HG03575 (cell line): ENCODE data around the gene EDN3.

Source experiments
- ATAC-seq: cut with Tn5 transposase; IDR thresholded peaks from one replicate; pipeline ENCODE4 v1.9.1; 2021; ENCODE audit not compliant: unreplicated experiment, insufficient number of reproducible peaks, low FRiP score; ENCODE audit errors: extremely low read depth

The EDN3 gene, protein sequence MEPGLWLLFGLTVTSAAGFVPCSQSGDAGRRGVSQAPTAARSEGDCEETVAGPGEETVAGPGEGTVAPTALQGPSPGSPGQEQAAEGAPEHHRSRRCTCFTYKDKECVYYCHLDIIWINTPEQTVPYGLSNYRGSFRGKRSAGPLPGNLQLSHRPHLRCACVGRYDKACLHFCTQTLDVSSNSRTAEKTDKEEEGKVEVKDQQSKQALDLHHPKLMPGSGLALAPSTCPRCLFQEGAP

DNA sequence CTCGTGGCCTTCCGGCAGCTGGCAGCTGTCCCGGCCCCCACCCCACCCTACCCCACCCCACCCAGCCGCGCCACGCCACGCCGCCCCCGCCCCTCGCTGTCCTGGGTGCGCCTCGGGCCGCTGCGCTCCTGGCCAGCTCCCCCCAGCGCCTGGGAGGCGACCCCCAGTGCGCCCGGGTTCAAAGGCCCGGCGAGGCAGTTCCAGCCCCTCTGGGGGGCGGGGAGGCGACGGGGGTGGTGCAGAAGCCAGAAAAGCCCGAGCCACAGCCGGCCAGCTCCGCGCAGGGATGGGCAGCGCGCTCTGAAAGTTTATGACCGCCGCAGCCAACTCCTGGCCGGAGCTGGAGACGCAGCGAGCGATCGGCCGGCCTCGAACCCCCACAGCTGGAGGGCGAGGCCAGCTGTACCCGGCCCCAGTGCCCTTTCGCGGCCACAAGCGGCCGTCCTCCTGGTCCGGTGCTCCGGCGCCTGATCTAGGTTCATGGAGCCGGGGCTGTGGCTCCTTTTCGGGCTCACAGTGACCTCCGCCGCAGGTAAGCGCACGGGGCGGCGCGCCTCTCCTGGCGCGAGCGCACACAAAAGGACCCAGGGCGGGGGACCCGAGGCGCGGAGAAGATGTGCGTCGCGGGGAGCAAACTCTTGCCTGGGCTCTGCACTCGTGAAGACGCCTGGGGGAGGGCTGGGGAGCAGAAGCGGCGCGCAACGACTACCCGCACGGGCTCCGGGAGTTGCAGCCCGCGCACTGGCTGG, at the start of gene EDN3:
EDN3 (plus strand) TSS at position 279 of the 749 bp plus-strand sequence; CDS start at position 481, 202 bp downstream.
- no peak for ATAC-seq

DNA sequence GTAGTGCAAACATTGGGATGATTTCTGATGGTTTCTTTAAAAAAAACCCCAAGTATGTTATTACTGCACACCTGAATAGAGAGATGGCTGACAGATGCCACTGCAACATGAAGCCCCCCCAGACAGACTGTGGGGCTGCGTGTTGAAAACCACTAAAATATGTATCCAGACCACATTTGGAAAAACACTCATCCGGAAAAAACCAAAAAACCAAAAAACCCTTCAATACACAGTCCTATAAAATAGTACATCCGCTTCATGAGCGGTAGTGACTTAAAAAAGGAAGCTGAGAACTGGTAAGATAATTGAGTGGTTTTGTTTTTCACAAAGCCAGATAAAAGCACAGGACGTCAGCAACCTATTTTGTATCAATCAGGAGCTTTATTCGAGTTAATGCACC, 47.1 kb upstream of the EDN3 start:
- ATAC-seq, result no peak

DNA sequence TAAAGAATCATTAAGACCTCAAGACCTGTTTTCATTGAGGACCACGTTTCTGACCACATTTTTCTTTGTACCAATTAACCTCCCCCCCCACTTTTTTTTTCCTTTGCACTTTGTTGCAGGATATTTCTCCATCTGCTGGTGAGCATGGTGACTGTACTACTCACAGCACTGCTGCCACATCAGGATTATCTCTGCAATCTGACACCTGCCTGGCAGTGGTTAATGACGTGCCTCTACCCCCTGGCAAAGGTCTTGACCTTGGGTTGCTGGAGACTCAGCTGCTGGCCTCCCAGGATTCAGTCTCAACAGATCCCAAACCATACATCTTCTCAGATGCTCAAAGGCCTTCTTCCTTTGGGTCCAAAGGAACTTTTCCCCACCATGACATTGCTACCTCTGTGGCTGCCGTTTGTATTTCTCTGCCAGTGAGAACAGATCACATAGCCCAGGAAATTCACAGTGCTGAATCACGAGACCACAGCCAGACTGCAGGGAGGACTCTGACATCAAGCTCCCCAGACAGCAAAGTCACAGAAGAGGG, 46.6 kb upstream of the EDN3 start:
- no peak for ATAC-seq

DNA sequence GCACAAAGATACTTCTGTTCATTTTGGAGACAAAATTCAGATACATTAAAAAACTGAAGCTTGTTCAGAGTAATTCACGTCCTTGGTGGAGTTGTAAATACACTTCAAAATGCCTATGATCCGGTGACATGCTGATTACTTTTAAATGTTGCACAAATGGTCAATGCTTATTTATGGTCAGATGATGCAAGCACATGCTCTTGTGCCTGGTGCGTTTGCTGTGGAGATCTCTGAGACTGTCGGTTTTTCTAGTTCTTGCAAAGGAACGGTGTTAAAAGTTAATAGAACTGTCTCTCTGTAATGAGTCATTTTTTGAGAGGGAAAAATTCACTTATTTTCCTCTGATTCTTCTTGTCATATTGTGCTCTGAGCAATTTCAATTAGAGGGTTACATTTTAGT, 45.2 kb upstream of the EDN3 start:
- ATAC-seq, result no peak

DNA sequence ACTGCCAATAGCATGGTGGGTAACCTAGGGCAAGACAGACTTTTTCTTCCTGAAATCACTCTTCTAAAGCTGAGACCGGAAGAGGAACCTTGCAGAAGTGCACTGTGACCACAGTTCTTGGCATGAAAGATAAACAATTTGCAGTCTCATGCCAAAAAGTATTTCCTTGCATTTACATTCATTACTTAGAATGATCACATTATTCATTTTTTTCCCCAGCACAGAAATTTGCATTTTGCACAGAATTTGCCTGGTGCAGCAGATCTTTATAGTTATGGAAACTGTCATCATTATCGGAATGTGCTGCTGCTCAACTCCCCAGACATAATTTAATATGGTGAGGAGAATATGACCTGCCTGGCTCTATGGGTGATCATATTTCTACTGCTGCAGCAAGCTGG, 42.2 kb upstream of the EDN3 start:
- ATAC-seq, result no peak

DNA sequence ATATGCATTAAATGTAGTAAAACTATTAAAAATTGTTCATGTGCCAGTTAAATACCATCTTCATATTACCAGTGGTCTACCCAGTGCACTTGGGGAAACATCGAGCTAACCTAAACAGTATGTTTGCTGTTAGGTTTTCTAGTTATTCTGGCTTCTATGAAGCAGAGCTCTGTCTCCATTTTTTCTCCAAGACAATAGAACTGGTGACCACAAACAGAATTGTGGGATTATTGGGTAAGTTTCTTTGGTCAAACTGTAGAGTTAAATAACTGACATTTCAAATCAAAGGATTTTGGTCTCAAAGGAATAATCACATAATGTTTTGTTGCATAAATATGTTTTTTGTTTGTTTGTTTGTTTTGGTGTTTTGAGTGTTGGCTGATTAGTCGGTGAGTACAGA, 40.5 kb upstream of the EDN3 start:
- ATAC-seq, result no peak

DNA sequence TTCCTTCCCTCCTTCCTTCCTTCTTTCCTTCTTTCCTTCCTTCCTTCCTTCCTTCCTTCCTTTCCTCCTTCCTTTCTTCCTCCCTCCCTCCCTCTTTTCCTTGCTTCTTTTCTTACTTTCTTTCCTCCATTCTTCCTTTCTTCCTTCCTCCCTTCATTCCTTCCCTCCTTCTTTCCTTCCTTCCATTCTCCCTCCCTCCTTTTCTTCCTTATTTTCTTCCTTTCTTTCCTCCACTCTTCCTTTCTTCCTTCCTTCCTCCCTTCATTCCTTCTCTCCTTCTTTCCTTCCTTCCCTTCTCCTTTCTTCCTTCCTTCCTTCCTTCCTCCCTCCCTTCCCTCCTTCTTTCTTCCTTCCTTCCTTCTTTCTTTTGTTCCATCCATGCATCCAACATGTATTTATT, 35.1 kb upstream of the EDN3 start:
- ATAC-seq, result no peak

DNA sequence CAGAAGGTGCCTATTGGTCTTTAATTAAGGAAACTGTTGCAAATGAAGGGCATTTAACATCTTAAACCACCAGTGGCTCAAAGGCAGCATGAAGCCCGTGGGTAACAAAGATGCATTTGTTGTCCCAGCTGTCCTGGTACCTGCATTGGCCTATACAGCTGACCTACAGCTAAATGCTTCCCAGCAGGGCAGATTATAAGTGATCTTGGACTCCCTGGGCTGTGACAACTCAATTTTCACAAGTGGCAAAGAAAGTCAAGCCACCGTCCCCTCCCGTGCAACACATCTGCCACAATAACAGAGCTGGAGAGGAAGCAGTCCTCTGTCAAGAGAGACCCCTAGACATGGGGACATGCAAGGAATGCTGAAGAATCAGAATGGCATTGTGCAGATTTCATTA, 31.5 kb upstream of the EDN3 start:
- ATAC-seq, result no peak

DNA sequence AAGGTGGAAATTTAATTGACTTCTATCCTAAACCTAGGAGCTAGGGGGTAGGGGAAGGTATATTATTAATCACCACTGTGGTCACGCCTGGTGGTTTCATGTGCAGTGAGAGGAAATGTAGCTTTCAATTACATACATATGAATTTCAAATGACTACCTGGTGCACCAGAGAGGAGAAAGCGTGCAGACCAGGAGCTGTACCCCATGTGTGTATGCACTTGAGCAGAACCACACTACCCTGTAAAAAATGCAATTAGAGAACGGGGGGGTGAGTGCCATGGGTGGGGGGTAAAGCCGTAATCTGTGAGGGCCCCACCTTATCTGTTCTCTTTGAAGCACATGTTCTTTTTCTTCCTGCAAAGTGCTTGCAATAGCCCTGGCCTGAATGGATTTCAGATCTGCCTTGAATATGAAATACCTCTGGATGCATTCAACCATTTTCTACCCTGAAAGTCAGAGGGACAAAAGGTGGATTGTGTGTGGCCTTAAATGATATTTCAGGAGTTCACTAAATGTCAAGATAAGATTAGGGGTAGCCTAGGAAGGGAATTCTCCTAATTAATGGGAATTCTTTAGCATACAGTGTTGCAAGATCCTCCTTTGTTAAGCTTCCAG, 30.9 kb upstream of the EDN3 start:
- no peak for ATAC-seq

DNA sequence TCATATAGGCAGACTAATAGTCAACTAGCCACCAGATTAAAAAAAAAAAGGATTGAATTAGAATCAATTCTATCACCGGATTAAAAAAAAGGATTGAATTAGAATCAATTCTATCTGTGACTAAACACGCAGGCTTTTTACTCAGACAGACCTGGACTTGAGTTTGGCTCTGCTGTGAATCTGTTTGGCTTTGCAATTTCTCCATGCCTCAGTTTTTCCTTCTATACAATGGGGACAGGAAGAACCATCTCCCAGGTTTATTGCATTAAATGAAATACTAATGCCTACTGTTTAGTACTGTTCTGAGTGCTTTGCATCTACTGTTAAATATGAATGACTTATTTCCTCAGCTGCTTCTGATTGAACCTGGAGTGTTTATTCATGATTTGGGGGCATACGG, 30.0 kb upstream of the EDN3 start:
- ATAC-seq, result no peak

DNA sequence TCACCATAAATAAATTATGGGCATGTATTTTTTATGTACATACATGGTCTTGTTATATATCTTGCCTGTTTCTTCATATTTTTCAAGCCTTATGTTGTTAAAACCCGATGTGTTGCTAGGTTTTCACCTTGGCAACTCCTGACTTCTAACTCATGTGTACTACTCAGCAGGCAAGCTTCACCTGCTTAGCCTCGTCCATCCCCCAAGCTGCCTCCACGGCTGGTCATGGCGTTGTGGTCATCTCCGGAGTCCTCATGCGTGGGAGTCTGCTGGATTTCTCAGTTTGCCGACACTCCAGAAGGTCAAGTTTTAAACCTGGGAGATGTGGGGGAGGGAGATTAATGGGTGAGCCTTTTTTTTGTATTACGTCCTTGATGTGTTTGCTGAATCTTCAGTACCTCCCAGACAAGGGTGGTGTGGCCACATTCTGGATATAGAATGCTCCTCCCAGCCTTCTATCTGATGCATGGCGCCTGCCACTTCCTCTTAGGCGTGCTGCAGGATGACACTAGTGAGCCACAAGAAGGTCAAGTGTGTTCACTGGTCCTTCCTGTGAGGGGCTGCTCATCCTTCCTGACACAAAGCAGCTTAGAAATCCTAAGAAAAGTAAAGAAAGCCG, 26.6 kb upstream of the EDN3 start:
- ATAC-seq, result no peak

DNA sequence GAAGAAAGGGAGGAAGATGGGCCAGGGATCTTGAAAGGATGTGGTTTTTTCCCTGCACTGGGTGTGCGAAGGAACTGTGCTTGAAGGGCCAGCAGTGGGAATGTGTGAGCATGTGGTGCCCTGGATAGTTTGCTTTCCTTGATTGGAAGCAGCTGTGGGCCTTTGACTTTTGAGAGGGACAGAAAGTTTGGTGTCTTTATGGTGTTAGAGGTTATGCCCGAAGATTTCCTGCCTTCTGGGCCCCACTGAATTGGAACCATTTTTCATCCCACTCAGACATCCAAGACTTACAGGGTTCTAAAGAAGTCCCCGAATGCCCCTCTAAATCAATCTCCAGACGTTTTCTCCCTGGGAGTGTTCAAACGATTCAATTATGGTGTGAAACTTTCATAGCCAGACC, 23.5 kb upstream of the EDN3 start:
- ATAC-seq, result no peak

DNA sequence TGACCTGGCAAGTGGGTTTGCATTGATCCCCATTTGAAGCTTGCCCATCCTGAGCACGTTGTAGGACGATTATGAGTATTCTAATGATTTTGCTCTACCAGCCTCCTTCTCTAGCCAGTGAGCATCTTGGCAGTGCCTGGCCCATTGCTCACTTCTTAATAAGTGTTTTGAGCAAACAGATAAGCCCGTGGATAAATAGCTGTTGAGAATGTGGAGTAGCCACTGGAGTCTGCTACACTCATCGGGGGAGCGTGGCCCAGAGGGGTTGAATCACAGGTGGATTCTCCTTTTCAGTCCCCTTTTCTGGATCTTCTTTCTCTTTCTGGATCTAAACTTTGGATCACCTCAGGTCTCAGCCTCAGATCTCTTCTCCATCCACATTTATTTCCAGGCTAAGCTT, 15.9 kb upstream of the EDN3 start:
- no peak for ATAC-seq

DNA sequence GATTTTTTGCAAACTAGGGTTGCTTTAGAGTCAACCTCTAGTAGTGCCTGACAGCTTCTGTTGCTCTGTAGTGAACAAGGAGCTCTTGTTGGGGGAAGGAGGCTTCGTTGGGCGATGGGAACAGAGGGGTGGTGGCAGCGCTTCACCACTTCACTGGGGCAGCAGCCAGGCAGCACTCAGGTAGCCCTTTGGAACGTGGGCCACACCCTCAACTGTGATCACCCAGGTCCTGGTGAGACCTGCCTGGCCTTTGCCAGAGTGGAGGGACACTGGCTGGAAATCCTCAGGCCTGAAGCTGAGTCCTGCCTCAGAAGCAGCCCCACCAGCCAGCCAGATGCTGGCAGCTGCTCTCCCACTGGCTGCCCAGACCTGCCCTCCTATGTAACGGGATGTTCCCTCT, 10.4 kb upstream of the EDN3 start:
- no peak for ATAC-seq

DNA sequence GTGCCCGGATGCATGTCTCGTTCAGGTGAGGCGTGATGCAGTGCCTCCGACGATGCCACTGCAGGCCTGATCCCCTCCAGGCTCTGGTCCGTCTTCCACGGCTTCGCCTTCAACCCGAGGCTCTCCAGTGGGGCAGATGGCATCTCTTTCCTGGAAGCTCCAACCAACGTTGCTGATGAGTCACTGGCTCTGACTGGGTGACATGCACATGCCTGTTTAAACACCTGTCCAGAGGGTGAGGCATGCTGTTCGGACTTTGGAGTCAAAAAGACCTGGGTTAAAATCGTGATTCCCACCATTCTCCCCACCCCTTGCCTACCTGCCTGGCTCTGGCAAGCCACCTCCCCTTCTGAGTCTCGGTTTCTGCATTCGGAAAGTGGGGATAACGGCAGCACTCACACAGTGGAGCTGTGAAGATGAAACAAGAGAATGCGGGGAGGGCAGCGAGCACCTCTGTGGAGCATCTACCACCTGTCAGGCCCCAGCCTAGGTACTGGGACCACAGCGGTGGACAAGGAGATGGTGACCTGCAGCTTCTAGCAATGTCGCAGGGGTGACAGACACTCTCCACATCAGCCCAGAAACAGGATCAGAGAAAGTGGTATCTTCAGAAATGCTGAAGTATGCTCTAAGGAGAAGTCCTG, 8.5 kb upstream of the EDN3 start:
- no peak for ATAC-seq

DNA sequence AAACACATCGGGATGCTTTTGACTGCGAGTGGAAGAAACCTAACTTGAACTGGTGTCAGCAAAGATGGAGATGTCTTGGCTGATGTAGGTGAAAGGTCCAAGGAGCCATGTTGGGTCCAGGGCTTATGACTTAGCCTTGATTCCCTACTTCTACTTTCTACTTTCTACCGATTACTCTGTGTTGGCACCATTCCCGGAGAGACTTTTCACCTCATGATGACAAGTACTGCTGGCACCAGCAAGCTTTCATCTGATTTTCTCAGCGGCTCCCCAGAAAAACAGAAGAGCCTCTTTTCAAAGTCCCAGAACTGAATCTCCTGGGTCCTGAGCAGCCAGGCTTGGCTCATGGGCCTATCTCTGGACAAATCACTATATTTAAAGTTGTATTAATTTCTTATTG, 4.9 kb upstream of the EDN3 start:
- ATAC-seq, result no peak

DNA sequence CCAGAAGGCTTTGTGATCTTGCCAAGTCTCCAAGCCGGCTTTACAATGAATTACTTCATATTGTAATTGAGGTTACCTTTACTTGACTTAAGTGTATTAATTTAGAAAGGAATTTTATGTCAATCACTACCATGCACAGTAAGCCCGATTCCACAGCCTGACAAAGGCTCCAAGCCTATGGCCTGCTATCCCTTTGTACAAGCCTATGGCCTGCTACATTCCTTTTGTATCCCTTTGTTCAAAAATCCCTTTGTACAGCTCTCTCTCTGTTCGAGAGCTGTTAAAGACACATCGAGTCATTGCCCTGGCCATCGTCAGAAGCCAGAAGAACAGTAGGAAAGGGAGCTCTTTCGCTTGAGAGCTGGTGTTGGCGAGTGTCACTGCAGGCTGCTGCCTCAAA, 2.7 kb upstream of the EDN3 start:
- ATAC-seq, result no peak

DNA sequence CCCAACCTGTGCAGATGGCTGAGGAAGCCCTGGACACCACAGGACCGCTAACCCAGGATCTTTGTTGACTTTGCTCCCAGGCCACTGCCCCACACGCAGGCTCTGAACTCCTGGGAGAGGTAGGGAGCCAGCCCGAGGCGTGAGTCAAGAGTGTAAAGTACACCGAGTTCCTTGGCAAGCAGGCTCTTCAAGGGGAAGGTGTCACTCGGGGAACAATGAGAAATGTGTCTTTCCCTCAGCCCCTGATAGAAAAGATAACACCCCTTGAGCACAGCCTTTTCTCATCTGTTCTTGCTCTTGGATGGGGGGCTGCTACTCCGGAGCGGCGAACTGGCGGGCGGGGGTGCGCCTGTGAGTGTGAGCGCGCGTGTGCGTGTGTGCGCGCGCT, 472 bp upstream of the EDN3 start:
- ATAC-seq, result no peak

DNA sequence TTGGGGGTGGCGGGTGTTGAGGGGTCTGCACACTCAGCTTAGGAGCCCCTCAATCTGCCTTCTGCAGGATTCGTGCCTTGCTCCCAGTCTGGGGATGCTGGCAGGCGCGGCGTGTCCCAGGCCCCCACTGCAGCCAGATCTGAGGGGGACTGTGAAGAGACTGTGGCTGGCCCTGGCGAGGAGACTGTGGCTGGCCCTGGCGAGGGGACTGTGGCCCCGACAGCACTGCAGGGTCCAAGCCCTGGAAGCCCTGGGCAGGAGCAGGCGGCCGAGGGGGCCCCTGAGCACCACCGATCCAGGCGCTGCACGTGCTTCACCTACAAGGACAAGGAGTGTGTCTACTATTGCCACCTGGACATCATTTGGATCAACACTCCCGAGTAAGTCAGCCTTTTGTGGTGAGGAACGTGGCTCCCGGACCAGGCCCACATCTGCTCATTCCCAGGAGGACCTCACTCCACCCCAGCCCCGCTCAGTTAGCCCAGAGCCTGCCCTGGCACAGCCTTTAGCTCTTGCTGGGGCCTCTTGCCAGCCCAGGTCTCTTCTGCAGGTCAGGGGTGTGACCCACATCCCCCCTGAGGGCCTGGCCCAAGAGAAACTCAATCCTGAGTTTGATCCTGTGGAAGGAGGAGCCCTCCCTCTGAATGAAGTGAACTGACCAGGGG, 1.1 kb downstream of the EDN3 start:
- no peak for ATAC-seq
